Stimulated activated CD4-positive, alpha-beta T cell treated with anti-CD3 and anti-CD28 coated beads, Interleukin-2, amount 100 ng/mL, for 48 hours (primary cell): ENCODE results near the gene DCLK3.

Experiments used
- DNase-seq, 2 donors: peaks; one replicate each; pipeline ENCODE4 v3.0.0-alpha.2; 2020

Gene DCLK3

GRCh38 chr3:36663666-36664291 lies 100.6 kb downstream of the DCLK3 start:
- DNase-seq: no peak

GRCh38 chr3:36662626-36663025 lies 101.7 kb downstream of the DCLK3 start:
- DNase-seq: no peak
